Astrocyte (in vitro differentiated cells and primary cell): ENCODE measurements around the gene AMZ1. TPM values are rescaled to one million over a fixed set of nuclear protein-coding genes. Genes with fewer than 3 reads are reported as not detected.

ENCODE experiments used
- DNase-seq: peaks from one replicate; pipeline ENCODE4 v3.0.0-alpha.2; 2010; ENCODE audit warnings: low read depth
- FAIRE-seq: peaks from 2 replicates; lab custom pipeline; 2011; peaks lifted over from hg19 to GRCh38; lab: Jason Lieb, UNC
- H2AFZ ChIP-seq: 2 replicates; pipeline ENCODE4 v1.6.0; 2012; ENCODE audit warnings: low read depth, low read length, inconsistent platforms
- H3K27ac ChIP-seq: 2 replicates; pipeline ENCODE4 v1.5.1; 2011; ENCODE audit warnings: low read depth, low read length, inconsistent platforms
- H3K27me3 ChIP-seq: 2 replicates; pipeline ENCODE4 v1.6.0; 2011; ENCODE audit warnings: low read length, inconsistent platforms; ENCODE audit not compliant: insufficient read depth
- H3K36me3 ChIP-seq: 2 replicates; pipeline ENCODE4 v1.5.1; 2011; ENCODE audit warnings: low read length, inconsistent platforms; ENCODE audit not compliant: insufficient read depth
- H3K4me1 ChIP-seq: 2 replicates; pipeline ENCODE4 v1.5.1; 2011; ENCODE audit warnings: low read length, inconsistent platforms; ENCODE audit not compliant: insufficient read depth
- H3K4me2 ChIP-seq: 2 replicates; pipeline ENCODE4 v1.6.0; 2012; ENCODE audit warnings: low read length, inconsistent platforms
- H3K4me3 ChIP-seq: 2 replicates; pipeline ENCODE4 v1.5.1; 2011; ENCODE audit warnings: low read depth, mild to moderate bottlenecking, low read length, inconsistent platforms; ENCODE audit not compliant: insufficient read depth
- H3K79me2 ChIP-seq: 2 replicates; pipeline ENCODE4 v1.6.0; 2012; ENCODE audit warnings: mild to moderate bottlenecking, low read length, inconsistent platforms; ENCODE audit not compliant: insufficient read depth
- H3K9ac ChIP-seq: 2 replicates; pipeline ENCODE4 v1.6.0; 2012; ENCODE audit warnings: mild to moderate bottlenecking, low read length, inconsistent platforms
- H3K9me3 ChIP-seq: 2 replicates; pipeline ENCODE4 v1.5.1; 2012; ENCODE audit warnings: low read depth, mild to moderate bottlenecking, low read length, inconsistent platforms; ENCODE audit not compliant: insufficient read depth
- H4K20me1 ChIP-seq: 2 replicates; pipeline ENCODE4 v1.6.0; 2012; ENCODE audit warnings: low read length, inconsistent platforms; ENCODE audit not compliant: insufficient read depth
- H3K27ac Mint-ChIP-seq: one replicate; pipeline ENCODE4 v1.8.0; 2021; ENCODE audit warnings: mild to moderate bottlenecking, mixed read lengths; ENCODE audit not compliant: unreplicated experiment
- H3K27me3 Mint-ChIP-seq: one replicate; pipeline ENCODE4 v1.8.0; 2021; ENCODE audit warnings: low read depth, mixed read lengths; ENCODE audit not compliant: unreplicated experiment
- H3K36me3 Mint-ChIP-seq: one replicate; pipeline ENCODE4 v1.8.0; 2021; ENCODE audit warnings: low read depth, mixed read lengths; ENCODE audit not compliant: unreplicated experiment
- H3K4me1 Mint-ChIP-seq: one replicate; pipeline ENCODE4 v1.8.0; 2021; ENCODE audit warnings: low read depth, mixed read lengths; ENCODE audit not compliant: unreplicated experiment
- H3K4me3 Mint-ChIP-seq: one replicate; pipeline ENCODE4 v1.8.0; 2021; ENCODE audit warnings: mild to moderate bottlenecking, moderate library complexity, mixed read lengths; ENCODE audit not compliant: unreplicated experiment
- H3K9me3 Mint-ChIP-seq: one replicate; pipeline ENCODE4 v1.8.0; 2021; ENCODE audit warnings: mild to moderate bottlenecking, mixed read lengths; ENCODE audit not compliant: unreplicated experiment
- EZH2 ChIP-seq: IDR thresholded peaks from 2 replicates; pipeline ENCODE4 v1.6.1; 2012; ENCODE audit warnings: mild to moderate bottlenecking, low read length, inconsistent platforms; ENCODE audit not compliant: insufficient read depth
- total RNA-seq: library from RNA; stranded (reverse); gene quantifications from 2 replicates; pipeline ENCODE4 v1.2.1, GENCODE V29; 2021
- TF ChIP-seq, protein P1 (sequence below): IDR thresholded peaks from 2 replicates; pipeline ENCODE4 v1.5.1; 2011; ENCODE audit warnings: low read depth, mild to moderate bottlenecking, inconsistent platforms, low read length, moderate library complexity; ENCODE audit not compliant: insufficient read depth

AMZ1 gene
- total RNA-seq, 1 donor from 2014 or later: 3.4 TPM

- Mint-ChIP-seq H3K9me3 (peaks cover 4% of the 10 kb centered on the region), H3K4me3 (no peak overlapping the region), H3K36me3 (peaks cover 37% of the 10 kb centered on the region), H3K27me3 (no peaks in the 10 kb centered on the region), H3K27ac (no peak overlapping the region), H3K4me1 (peaks cover 12% of the 10 kb centered on the region)
- Histone ChIP-seq H4K20me1 (peaks cover 8% of the 10 kb centered on the region), H3K4me1 (peaks cover 14% of the 10 kb centered on the region), H3K9me3 (no peaks in the 10 kb centered on the region), H2AFZ (no peak overlapping the region), H3K36me3 (peaks cover 4% of the 10 kb centered on the region), H3K79me2 (no peaks in the 10 kb centered on the region), H3K4me2 (no peak overlapping the region), H3K4me3 (no peak overlapping the region), H3K9ac (no peak overlapping the region), H3K27me3 (no peaks in the 10 kb centered on the region), H3K27ac (no peak overlapping the region)
- no peak for TF ChIP-seq EZH2
- TF ChIP-seq, protein P1, sequence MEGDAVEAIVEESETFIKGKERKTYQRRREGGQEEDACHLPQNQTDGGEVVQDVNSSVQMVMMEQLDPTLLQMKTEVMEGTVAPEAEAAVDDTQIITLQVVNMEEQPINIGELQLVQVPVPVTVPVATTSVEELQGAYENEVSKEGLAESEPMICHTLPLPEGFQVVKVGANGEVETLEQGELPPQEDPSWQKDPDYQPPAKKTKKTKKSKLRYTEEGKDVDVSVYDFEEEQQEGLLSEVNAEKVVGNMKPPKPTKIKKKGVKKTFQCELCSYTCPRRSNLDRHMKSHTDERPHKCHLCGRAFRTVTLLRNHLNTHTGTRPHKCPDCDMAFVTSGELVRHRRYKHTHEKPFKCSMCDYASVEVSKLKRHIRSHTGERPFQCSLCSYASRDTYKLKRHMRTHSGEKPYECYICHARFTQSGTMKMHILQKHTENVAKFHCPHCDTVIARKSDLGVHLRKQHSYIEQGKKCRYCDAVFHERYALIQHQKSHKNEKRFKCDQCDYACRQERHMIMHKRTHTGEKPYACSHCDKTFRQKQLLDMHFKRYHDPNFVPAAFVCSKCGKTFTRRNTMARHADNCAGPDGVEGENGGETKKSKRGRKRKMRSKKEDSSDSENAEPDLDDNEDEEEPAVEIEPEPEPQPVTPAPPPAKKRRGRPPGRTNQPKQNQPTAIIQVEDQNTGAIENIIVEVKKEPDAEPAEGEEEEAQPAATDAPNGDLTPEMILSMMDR: no peak
- DNase-seq (no peak), FAIRE-seq (no peak)
These were observed 26.6 kb downstream of the AMZ1 start for GRCh38 chr7:2714636-2715035.

GRCh38 chr7:2715341-2716231 lies 27.6 kb downstream of the AMZ1 start:
- no peaks in the 10 kb centered on the region for H3K27me3 Mint-ChIP-seq
- H3K9me3 Mint-ChIP-seq: peaks cover 5% of the 10 kb centered on the region
- no peak overlapping the region for H3K27ac Mint-ChIP-seq
- H3K4me1 ChIP-seq: peaks cover 14% of the 10 kb centered on the region
- H4K20me1 ChIP-seq: peaks cover 3% of the 10 kb centered on the region
- H2AFZ ChIP-seq: no peak overlapping the region
- TF ChIP-seq, protein P1: no peak
- H3K9me3 ChIP-seq: no peaks in the 10 kb centered on the region
- no peaks in the 10 kb centered on the region for H3K79me2 ChIP-seq
- H3K27me3 ChIP-seq: no peaks in the 10 kb centered on the region
- H3K4me2 ChIP-seq: peak overlapping the region; percentile 28
- H3K36me3 ChIP-seq: peaks cover 4% of the 10 kb centered on the region
- FAIRE-seq (no peak), DNase-seq (no peak)
- H3K36me3 Mint-ChIP-seq: peaks cover 43% of the 10 kb centered on the region
- no peak overlapping the region for H3K4me3 Mint-ChIP-seq
- H3K27ac ChIP-seq: no peak overlapping the region
- no peak overlapping the region for H3K4me3 ChIP-seq
- H3K4me1 Mint-ChIP-seq: peaks cover 12% of the 10 kb centered on the region
- H3K9ac ChIP-seq: no peak overlapping the region

- no peaks in the 10 kb centered on the region for H3K27me3 ChIP-seq
- no peak overlapping the region for H2AFZ ChIP-seq
- no peak overlapping the region for H3K27ac ChIP-seq
- no peaks in the 10 kb centered on the region for H3K79me2 ChIP-seq
- Mint-ChIP-seq H3K36me3 (peaks cover 37% of the 10 kb centered on the region), H3K4me3 (no peak overlapping the region), H3K4me1 (peaks cover 12% of the 10 kb centered on the region), H3K27ac (peak overlapping the region; percentile 50), H3K27me3 (no peaks in the 10 kb centered on the region), H3K9me3 (peaks cover 1% of the 10 kb centered on the region)
- H3K4me2 ChIP-seq: peak overlapping the region; percentile 28
- H3K36me3 ChIP-seq: peaks cover 4% of the 10 kb centered on the region
- no peak overlapping the region for H3K4me3 ChIP-seq
- FAIRE-seq (no peak), DNase-seq (no peak)
- peaks cover 14% of the 10 kb centered on the region for H3K4me1 ChIP-seq
- H3K9ac ChIP-seq: no peak overlapping the region
- TF ChIP-seq EZH2: no peak
- TF ChIP-seq, protein P1: no peak
- no peaks in the 10 kb centered on the region for H3K9me3 ChIP-seq
- H4K20me1 ChIP-seq: peaks cover 3% of the 10 kb centered on the region
These were observed 28.5 kb downstream of the AMZ1 start for GRCh38 chr7:2716488-2716887.
